Peyer's patch (tissue), 4 donors: ENCODE measurements around the gene TRAPPC12. TPM values are rescaled to one million over a fixed set of nuclear protein-coding genes. Genes with fewer than 3 reads are reported as not detected.
A peak's percentile ranks its signal among the peaks of the same experiment; 100 is the strongest.
"Not testable (repeated sequence)": the region's sequence is repeated elsewhere in the genome, so short reads cannot be mapped to it uniquely, and the experiment has no call there.

Source experiments
- DNase-seq, 3 donors: peaks; one replicate each; pipeline ENCODE4 v3.0.0-alpha.2; 2017 to 2019
- H3K27ac ChIP-seq, 4 donors: fragments of 200-600 bp; sonication (generic); one replicate each; pipeline ENCODE4 v1.5.1; 2016 to 2019
- H3K27me3 ChIP-seq, 2 donors: fragments of 200-600 bp; sonication (generic); one replicate each; pipeline ENCODE4 v1.5.1; 2019
- H3K36me3 ChIP-seq, 3 donors: fragments of 200-600 bp; sonication (generic); one replicate each; pipeline ENCODE4 v1.5.1; 2016 to 2019
- H3K4me1 ChIP-seq, 4 donors: fragments of 200-600 bp; sonication (generic); one replicate each; pipeline ENCODE4 v1.5.1; 2016 to 2019
- H3K4me3 ChIP-seq, 4 donors: fragments of 200-600 bp; sonication (generic); 1 replicate in 3 of 4; 2 replicates in 1 of 4; pipeline ENCODE4 v1.5.1; 2016 to 2019; ENCODE audit warnings: mild to moderate bottlenecking in 1 of 4
- H3K9me3 ChIP-seq, 4 donors: fragments of 200-600 bp; sonication (generic); one replicate each; pipeline ENCODE4 v1.5.1; 2016 to 2019; ENCODE audit warnings: mild to moderate bottlenecking in 1 of 4
- CTCF ChIP-seq, 6 experiments: fragments of 450-650 bp in 4 of 6; fragments of 200-600 bp in 2 of 6; sonication (generic) in 1 of 6; IDR thresholded peaks; one replicate each; pipeline ENCODE4 v1.5.1; 2017 to 2019; ENCODE audit warnings: antibody characterized with exemption in 6 of 6, mild to moderate bottlenecking in 3 of 6, moderate library complexity in 1 of 6
- POLR2A ChIP-seq, 2 donors: fragments of 450-650 bp; IDR thresholded peaks; one replicate each; pipeline ENCODE4 v1.5.1; 2017; ENCODE audit warnings: antibody characterized with exemption in 2 of 2, mild to moderate bottlenecking in 2 of 2, moderate library complexity in 2 of 2
- total RNA-seq, 4 donors: library from RNA; depleted of rRNA; stranded (reverse); fragments of >200 nt; gene quantifications; one replicate each; pipeline ENCODE4 v1.1.0, GENCODE V29; 2016

TRAPPC12 gene
- total RNA-seq, 4 donors from 2014 or later, result 122 to 191 (median 158) TPM

GRCh38 chr2:3513026-3513810 lies 133.7 kb downstream of the TRAPPC12 start:
- DNase-seq, result no peak
- TF ChIP-seq CTCF (IDR thresholded peaks at IDR 0.05), result no peak
- no peaks in the 10 kb centered on the region for H3K27me3 ChIP-seq
- peaks cover 0 to 48% (median 0%) of the 10 kb centered on the region in 3 donors for H3K36me3 ChIP-seq
- H3K4me3 ChIP-seq, result no peak overlapping the region
- no peaks in the 10 kb centered on the region for H3K4me1 ChIP-seq
- H3K27ac ChIP-seq, result no peak overlapping the region
- H3K9me3 ChIP-seq, result no peaks in the 10 kb centered on the region

- H3K4me1 ChIP-seq, H3K27ac ChIP-seq, H3K27me3 ChIP-seq, H3K4me3 ChIP-seq, DNase-seq, H3K9me3 ChIP-seq: not testable (repeated sequence)
- H3K36me3 ChIP-seq, result peaks cover 0 to 41% (median 0%) of the 10 kb centered on the region in 3 donors
Observed at GRCh38 chr2:3515438-3515837, 135.9 kb downstream of the TRAPPC12 start.

- Histone ChIP-seq H3K27me3 (no peaks in the 10 kb centered on the region), H3K36me3 (peaks cover 0 to 27% (median 0%) of the 10 kb centered on the region in 3 donors), H3K4me1 (peaks cover 0 to 8% (median 3%) of the 10 kb centered on the region in 4 donors), H3K4me3 (no peak overlapping the region), H3K27ac (no peak overlapping the region), H3K9me3 (no peaks in the 10 kb centered on the region)
- peak in 1 of 3 donors; percentile 21 for DNase-seq
- TF ChIP-seq CTCF (IDR thresholded peaks at IDR 0.05) (no peak), POLR2A (IDR thresholded peaks at IDR 0.05) (no peak)
Observed at GRCh38 chr2:3516831-3517230, 137.3 kb downstream of the TRAPPC12 start.

- Histone ChIP-seq H3K27me3 (no peaks in the 10 kb centered on the region), H3K4me1 (peaks cover 0 to 8% (median 3%) of the 10 kb centered on the region in 4 donors), H3K27ac (peak overlapping the region; percentile 92 to 99 (median 98)), H3K4me3 (peak overlapping the region; percentile 72 to 92 (median 78)), H3K36me3 (peaks cover 0 to 15% (median 0%) of the 10 kb centered on the region in 3 donors), H3K9me3 (no peaks in the 10 kb centered on the region)
- no peak for DNase-seq
- TF ChIP-seq CTCF (IDR thresholded peaks at IDR 0.05) (no peak), POLR2A (IDR thresholded peaks at IDR 0.05) (no peak)
Observed at GRCh38 chr2:3517948-3518495, 138.5 kb downstream of the TRAPPC12 start.

GRCh38 chr2:3518496-3519254 lies 139.2 kb downstream of the TRAPPC12 start:
- DNase-seq, result peak; percentile 92 to 98 (median 95)
- peaks cover 0 to 9% (median 0%) of the 10 kb centered on the region in 3 donors for H3K36me3 ChIP-seq
- peak overlapping the region; percentile 72 to 92 (median 78) for H3K4me3 ChIP-seq
- TF ChIP-seq POLR2A (IDR thresholded peaks at IDR 0.05) (peak; percentile 8 to 77), CTCF (IDR thresholded peaks at IDR 0.05) (no peak)
- H3K27me3 ChIP-seq, result no peaks in the 10 kb centered on the region
- no peaks in the 10 kb centered on the region for H3K9me3 ChIP-seq
- peaks cover 0 to 12% (median 3%) of the 10 kb centered on the region in 4 donors for H3K4me1 ChIP-seq
- peak overlapping the region; percentile 92 to 99 (median 98) for H3K27ac ChIP-seq
